Neural progenitor cell (in vitro differentiated cells): ENCODE data around the gene KIAA0825.

Source experiments
- CTCF ChIP-seq: fragments of 200-600 bp; sonication (generic); IDR thresholded peaks from 2 replicates; pipeline ENCODE4 v1.5.1; 2017; ENCODE audit warnings: antibody characterized with exemption, mild to moderate bottlenecking
- EZH2 ChIP-seq: fragments of 200-600 bp; sonication (generic); IDR thresholded peaks from 2 replicates; pipeline ENCODE4 v1.6.1; 2017; ENCODE audit warnings: antibody characterized with exemption, mild to moderate bottlenecking, moderate library complexity
- EZH2phosphoT487 ChIP-seq: fragments of 200-600 bp; sonication (generic); IDR thresholded peaks from 2 replicates; pipeline ENCODE4 v1.6.1; 2017; ENCODE audit warnings: antibody characterized with exemption

- TF ChIP-seq CTCF (no peak), EZH2 (no peak), EZH2phosphoT487 (no peak)
Observed at GRCh38 chr5:94445726-94446125, 172.7 kb downstream of the KIAA0825 start.
